HEK293 (cell line): ENCODE data around the gene CCDC3.

ENCODE experiments used
- MZF1 ChIP-seq: fragments of 450-650 bp; formaldehyde crosslinking; IDR thresholded peaks from 2 replicates; pipeline ENCODE4 v1.5.1; 2017; ENCODE audit warnings: missing biosample characterization, missing genetic modification characterization, borderline replicate concordance
- PRDM4 ChIP-seq: fragments of 450-650 bp; formaldehyde crosslinking; IDR thresholded peaks from 2 replicates; pipeline ENCODE4 v1.5.1; 2017; ENCODE audit warnings: missing biosample characterization, missing genetic modification characterization
- REST ChIP-seq: fragments of 450-650 bp; formaldehyde crosslinking; IDR thresholded peaks from 2 replicates; pipeline ENCODE4 v1.5.1; 2016; ENCODE audit warnings: missing biosample characterization, missing genetic modification characterization
- ZNF580 ChIP-seq: fragments of 450-650 bp; formaldehyde crosslinking; IDR thresholded peaks from 2 replicates; pipeline ENCODE4 v1.5.1; 2016; ENCODE audit warnings: missing biosample characterization, missing genetic modification characterization
- ZNF777 ChIP-seq: fragments of 450-650 bp; formaldehyde crosslinking; IDR thresholded peaks from 2 replicates; pipeline ENCODE4 v1.5.1; 2017; ENCODE audit warnings: missing biosample characterization, missing genetic modification characterization, borderline replicate concordance
- TF ChIP-seq, protein P1 (sequence below): fragments of 450-650 bp; formaldehyde crosslinking; IDR thresholded peaks from 2 replicates; pipeline ENCODE4 v1.5.1; 2016; ENCODE audit warnings: missing biosample characterization, missing genetic modification characterization
- TF ChIP-seq, protein P2 (sequence below): fragments of 450-650 bp; formaldehyde crosslinking; IDR thresholded peaks from 2 replicates; pipeline ENCODE4 v1.5.1; 2016; ENCODE audit warnings: missing biosample characterization, missing genetic modification characterization
- TF ChIP-seq, protein P3 (sequence below): fragments of 450-650 bp; formaldehyde crosslinking; IDR thresholded peaks from 2 replicates; pipeline ENCODE4 v1.5.1; 2016; ENCODE audit warnings: missing biosample characterization, missing genetic modification characterization

DNA sequence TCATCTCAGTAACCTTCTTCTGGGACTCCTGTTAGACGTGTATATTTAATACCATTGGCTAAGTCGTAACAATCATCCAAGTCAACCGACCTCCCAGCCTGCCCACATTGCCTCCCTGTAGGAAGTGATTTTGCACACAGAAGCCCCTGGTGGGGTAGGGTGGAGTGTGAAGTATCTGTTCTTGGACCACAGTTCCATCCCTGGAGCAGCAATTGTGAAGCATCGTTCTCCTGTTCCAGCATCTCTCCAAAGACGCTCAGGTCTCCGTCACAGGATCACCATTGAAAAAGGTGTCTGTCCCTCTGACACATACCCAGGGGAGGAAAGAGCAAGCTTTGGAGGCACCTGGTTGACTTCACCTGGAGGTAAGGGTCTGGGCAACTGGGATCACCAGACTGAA is 72.9 kb downstream of the CCDC3 start:
- TF ChIP-seq, protein P1, sequence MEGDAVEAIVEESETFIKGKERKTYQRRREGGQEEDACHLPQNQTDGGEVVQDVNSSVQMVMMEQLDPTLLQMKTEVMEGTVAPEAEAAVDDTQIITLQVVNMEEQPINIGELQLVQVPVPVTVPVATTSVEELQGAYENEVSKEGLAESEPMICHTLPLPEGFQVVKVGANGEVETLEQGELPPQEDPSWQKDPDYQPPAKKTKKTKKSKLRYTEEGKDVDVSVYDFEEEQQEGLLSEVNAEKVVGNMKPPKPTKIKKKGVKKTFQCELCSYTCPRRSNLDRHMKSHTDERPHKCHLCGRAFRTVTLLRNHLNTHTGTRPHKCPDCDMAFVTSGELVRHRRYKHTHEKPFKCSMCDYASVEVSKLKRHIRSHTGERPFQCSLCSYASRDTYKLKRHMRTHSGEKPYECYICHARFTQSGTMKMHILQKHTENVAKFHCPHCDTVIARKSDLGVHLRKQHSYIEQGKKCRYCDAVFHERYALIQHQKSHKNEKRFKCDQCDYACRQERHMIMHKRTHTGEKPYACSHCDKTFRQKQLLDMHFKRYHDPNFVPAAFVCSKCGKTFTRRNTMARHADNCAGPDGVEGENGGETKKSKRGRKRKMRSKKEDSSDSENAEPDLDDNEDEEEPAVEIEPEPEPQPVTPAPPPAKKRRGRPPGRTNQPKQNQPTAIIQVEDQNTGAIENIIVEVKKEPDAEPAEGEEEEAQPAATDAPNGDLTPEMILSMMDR (tag by site-specific recombination) = no peak
- TF ChIP-seq MZF1 (tag by site-specific recombination) (no peak), ZNF777 (no peak), REST (tag by site-specific recombination) (no peak), PRDM4 (tag by site-specific recombination) (no peak), ZNF580 (tag by site-specific recombination) (no peak)
- TF ChIP-seq, protein P2, sequence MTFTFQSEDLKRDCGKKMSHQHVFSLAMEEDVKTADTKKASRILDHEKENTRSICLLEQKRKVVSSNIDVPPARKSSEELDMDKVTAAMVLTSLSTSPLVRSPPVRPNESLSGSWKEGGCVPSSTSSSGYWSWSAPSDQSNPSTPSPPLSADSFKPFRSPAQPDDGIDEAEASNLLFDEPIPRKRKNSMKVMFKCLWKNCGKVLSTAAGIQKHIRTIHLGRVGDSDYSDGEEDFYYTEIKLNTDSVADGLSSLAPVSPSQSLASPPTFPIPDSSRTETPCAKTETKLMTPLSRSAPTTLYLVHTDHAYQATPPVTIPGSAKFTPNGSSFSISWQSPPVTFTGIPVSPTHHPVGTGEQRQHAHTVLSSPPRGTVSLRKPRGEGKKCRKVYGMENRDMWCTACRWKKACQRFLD = no peak
- TF ChIP-seq, protein P3, sequence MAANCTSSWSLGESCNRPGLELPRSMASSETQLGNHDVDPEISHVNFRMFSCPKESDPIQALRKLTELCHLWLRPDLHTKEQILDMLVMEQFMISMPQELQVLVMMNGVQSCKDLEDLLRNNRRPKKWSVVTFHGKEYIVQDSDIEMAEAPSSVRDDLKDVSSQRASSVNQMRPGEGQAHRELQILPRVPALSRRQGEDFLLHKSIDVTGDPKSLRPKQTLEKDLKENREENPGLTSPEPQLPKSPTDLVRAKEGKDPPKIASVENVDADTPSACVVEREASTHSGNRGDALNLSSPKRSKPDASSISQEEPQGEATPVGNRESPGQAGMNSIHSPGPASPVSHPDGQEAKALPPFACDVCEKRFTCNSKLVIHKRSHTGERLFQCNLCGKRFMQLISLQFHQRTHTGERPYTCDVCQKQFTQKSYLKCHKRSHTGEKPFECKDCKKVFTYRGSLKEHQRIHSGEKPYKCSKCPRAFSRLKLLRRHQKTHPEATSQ (tag by site-specific recombination) = no peak
